HepG2 (cell line): ENCODE data around the gene MEGF6. TPM values are rescaled to one million over a fixed set of nuclear protein-coding genes. Genes with fewer than 3 reads are reported as not detected.

Experiments used
- GABPB1 ChIP-seq: IDR thresholded peaks from 2 replicates; pipeline ENCODE4 v1.6.1; 2016; ENCODE audit warnings: mild to moderate bottlenecking, missing genetic modification reagents, moderate library complexity, missing compliant biosample characterization
- MTF2 ChIP-seq: sonication (generic); formaldehyde crosslinking; IDR thresholded peaks from 2 replicates; pipeline ENCODE4 v1.5.0; 2020; ENCODE audit warnings: missing genetic modification reagents, borderline replicate concordance
- ZBTB40 ChIP-seq, 2 experiments: fragments of 450-650 bp in 1 of 2; sonication (generic) in 1 of 2; formaldehyde crosslinking in 1 of 2; IDR thresholded peaks; 2 replicates each; pipeline versions ENCODE4 v1.6.1 to v1.8.0; 2016 to 2022; ENCODE audit warnings: antibody characterized with exemption in 1 of 2, mild to moderate bottlenecking in 1 of 2, missing genetic modification reagents in 1 of 2
- ZNF800 ChIP-seq: sonication (generic); formaldehyde crosslinking; IDR thresholded peaks from 2 replicates; pipeline ENCODE4 v1.4.0; 2020; ENCODE audit warnings: missing genetic modification reagents
- polyA plus RNA-seq, 8 experiments: library from polyadenylated mRNA; depleted of rRNA in 3 of 8; stranded (reverse) in 7 of 8; unstranded in 1 of 8; fragments of >200 nt; fragmentation: Illumina TruSeq in 4 of 8; extraction: Trizol in 4 of 8; gene quantifications; 2 replicates each; pipeline versions ENCODE4 v1.2.1 to v1.2.3, GENCODE V29; 2011 to 2016; ENCODE audit warnings: low read depth in 4 of 8, missing spikeins in 1 of 8, mixed read lengths in 1 of 8; ENCODE audit not compliant: insufficient read depth in 1 of 8
- total RNA-seq, 5 experiments: library from RNA; depleted of rRNA; stranded (reverse); fragments of >200 nt; fragmentation: Illumina TruSeq; extraction: Trizol; gene quantifications; 2 replicates each; pipeline ENCODE4 v1.2.3, GENCODE V29; 2016; ENCODE audit warnings: low read depth in 1 of 5

MEGF6 gene
- total and polyA plus RNA-seq, 2 of the 13 experiments (the other 11 are each of a cell fraction or from before 2014, with no cell fraction given): 1.9 TPM

DNA sequence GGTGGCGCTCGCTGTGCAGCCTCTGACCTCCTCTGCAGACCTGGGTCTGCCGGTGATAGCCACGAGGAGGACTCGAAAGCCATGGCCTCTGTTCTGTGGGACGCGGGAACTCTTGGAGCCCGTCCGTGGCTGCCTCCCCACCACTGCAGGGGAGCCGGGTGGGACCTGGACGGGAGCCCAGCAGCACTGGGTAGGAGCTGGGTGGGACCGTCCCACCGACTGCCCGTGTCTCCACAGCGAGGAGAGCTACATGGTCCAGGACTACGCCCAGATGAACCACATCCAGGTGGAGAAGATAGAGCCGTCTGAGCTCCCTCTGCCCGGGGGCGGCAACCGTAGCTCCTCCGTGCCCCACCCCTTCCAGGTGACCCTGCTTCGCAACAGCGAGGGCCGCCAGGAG is 133.1 kb downstream of the MEGF6 start (continued):
- TF ChIP-seq ZBTB40 (IDR thresholded peaks at IDR 0.05) (no peak), ZBTB40 (CRISPR knock-in tag; IDR thresholded peaks at IDR 0.05) (no peak), GABPB1 (CRISPR knock-in tag) (peak; percentile 21; the same call in 1 of the 2 replicates), ZNF800 (CRISPR knock-in tag) (no peak), MTF2 (CRISPR knock-in tag) (no peak)
- TF ChIP-seq, all 625 proteins: peak for 2
